Stimulated activated CD4-positive, alpha-beta T cell treated with anti-CD3 and anti-CD28 coated beads, Interleukin-12 subunit alpha, Interleukin-12 subunit beta, amount 100 ng/mL, for 24 hours (primary cell): ENCODE measurements around the gene PHB1.
"Not testable (repeated sequence)": the region's sequence is repeated elsewhere in the genome, so short reads cannot be mapped to it uniquely, and the experiment has no call there.

ENCODE experiments used
- DNase-seq, 2 experiments: peaks; one replicate each; pipeline ENCODE4 v3.0.0-alpha.2; 2020; ENCODE audit warnings: low read depth in 2 of 2

PHB1 gene

DNA sequence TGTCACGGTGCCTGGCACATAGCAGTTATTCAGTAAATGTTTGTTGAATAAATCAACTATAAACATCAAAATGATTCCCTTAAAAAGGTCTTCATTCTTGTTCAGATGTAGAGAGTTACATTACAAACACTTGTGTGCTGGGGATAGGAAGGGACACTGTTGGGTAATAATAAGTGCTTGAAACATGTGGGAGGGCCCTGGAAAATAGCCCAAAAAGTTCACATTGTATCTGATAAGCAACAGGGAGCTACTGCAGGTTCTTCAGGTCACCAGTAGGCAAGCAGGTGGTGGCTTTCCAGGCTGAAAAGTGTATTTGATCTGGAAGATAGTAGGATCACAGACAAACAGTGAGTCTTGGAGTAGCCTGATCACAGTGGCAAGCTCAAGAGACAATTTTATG is 33.6 kb downstream of the PHB1 start:
- no peak for DNase-seq

DNA sequence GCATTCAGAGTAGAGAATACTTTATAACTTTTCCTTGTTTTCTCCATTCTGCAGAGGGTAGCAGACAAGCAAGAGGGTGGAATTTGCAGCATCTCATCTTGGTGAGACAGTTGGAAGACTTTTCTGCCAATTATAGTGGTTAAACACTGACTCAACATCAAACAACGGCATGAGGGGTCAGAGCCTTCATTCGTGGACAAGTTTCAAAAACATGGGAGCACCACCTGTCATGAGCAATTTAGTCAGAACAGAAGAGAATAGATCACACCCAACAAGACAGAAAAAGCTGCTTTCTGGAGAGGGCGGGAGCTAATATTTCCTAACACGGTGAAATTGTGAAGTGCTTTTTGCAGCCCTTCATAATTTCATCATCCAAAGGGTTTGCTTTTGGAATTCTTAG is 34.8 kb downstream of the PHB1 start:
- no peak for DNase-seq

DNA sequence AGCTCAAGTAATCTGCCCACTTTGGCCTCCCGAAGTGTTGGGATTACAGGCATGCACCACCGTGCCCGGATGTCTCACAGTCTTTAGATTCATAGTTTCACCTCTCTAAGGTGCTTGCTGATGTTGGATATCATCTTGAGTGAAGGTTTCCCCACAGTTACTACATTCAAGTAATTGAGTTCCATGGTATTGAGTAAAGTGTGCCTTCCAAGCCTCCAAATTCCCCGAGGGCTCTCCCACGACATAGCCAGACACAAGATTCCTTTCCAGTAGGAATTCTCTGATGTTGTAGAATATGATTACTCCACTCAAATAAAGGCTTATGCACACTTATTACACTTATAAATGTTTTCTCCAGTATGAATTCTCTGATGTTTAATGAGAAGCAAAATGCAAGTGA is 36.4 kb downstream of the PHB1 start:
- no peak for DNase-seq

DNA sequence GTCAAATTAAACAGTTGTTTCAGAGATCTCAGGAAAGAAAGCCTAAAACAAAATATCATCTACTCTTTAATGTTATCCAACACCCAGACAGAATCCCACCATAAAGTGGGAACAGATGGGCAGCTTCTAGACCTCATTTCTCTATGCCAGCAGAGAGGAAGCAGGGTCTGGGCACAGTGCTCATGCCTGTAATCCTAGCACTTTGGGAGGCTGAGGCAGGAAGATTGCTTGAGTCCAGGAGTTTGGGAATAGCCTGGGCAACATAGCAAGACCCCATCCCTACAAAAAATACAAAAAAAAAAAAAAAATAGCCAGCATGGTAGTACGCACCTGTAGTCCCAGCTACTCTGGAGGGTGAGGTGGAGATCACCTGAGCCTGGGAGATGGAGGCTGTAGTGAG is 39.1 kb downstream of the PHB1 start:
- no peak for DNase-seq

DNA sequence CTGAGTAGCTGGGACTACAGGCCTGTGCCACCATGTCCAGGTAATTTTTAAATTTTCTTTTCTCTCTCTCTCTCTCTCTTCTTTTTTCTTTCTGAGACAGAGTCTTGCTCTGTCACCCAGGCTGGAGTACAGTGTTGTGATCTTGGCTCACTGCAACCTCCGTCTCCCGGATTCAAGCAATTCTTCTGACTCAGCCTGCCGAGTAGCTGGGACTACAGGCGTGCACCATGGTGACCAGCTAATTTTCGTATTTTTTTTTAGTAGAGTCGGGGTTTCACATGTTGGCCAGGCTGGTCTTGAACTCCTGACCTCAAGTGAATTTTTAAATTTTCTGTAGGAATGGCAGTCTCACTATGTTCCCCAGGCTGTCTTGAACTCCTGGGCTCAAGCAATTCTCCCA is 41.6 kb downstream of the PHB1 start:
- DNase-seq, result no peak

DNA sequence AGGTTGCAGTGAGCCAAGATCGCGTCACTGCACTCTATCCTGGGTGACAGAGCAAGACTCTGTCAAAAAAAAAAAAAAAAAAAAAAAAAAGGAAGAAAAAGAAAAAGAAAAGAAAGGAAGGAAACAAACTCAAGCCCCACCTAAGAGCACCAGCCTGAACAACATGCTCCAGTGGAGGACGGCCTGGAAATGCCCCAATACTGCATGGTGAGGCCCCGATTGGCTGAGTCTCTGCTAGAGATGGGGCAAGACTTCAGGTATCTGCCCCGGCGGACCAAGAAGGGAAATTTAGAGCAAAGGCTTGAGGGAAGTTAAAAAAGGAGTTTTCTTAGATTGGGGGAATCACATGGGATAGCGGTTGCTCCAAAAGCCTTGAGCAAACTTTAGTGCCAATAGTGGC is 42.3 kb downstream of the PHB1 start:
- no peak for DNase-seq

DNA sequence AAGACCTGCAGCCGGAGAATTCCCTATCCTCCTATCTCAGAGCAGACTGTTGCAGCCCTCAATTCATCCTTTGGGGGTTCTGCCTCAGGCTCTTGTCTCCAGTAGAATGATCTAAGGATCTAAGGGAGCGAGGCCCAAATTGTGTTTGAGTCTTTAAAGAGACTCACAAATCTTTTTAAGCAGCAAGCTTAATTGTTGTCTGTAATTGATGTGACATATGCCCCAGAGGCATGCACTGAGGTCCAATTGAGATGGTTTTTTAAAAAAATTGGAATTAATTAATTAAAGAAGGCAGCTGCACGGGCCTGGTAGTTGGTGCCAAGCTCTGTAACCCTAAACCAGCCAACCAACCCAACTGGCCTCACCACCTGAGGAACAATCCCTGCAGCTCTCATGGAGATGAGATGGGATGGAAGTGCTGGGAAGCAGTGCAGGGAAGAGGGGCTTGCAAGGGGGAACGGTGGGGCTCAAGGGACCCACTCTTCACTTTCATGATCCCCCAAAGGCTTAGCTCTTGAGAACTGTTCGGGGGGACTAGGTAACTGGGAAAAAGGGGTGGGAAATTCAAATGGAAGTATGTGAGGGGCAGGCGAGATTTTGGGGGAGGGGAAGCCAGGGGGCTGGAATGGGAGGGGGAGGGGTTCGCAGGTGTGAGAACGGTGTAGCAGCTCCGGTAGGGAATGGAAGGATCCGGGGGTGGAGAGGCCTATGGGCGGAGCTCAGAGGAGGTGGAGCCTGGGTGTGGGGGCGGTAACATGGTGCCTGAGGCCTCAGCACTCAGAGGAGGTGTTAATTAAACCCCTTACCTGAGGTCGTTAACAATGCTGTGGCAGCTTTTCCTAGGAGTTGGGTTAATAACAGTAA is 43.5 kb downstream of the PHB1 start:
- no peak for DNase-seq

DNA sequence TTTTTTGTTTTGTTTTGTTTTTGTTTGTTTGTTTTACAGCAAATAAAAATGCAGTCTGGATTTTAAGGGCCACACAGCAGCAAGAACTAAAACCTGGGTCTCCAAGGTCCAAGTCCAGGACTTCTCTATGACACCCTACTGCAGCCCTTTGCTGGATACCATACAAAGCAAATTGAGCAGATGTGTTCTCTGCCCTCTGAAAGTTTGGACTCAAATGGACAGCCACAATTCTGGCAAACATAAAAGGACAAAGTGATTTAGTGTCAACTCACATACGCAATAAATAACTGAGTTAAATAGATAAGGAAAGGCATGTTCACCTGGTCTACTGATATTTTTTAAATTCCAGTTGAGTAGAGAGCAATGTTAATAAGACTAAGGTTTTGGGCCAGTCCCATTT is 44.9 kb downstream of the PHB1 start:
- DNase-seq, result no peak

DNA sequence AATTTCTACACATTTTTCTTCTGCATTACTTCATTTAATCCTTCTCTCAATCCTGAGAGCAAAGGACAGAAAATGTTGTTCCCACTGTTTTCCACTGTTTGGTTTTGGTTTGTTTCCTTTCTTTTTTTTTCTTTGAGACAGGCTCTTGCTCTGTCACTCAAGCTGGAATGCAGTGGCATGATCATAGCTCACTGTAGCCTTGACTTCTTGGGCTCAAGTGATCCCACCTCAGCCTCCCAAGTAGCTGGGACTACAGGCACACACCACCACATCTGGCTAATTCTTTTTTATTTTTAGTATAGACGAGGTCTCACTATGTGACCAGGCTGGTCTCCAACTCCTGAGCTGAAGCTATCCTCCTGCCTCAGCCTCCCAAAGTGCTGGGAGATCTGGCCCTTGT is 45.6 kb downstream of the PHB1 start:
- no peak for DNase-seq

DNA sequence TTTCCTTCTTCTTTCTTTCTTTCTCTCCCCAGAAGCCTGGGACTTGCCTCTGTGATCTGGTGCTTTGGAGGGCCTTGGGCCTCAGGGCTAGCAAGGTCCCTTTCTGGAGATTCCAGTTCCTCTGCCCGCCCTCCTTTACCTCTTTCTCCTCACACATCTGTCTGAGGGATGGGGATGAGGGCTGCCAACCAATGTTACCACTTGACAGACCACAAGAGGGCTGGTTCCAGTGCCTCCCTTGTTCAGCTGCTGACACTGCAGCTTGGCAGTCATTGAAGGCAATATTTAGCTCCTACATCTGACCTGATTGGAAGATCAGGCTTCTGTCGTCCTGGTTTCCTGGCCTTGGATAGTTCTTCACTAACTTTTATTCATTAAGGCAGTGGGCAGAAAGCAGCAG is 49.0 kb downstream of the PHB1 start:
- DNase-seq, result no peak

DNA sequence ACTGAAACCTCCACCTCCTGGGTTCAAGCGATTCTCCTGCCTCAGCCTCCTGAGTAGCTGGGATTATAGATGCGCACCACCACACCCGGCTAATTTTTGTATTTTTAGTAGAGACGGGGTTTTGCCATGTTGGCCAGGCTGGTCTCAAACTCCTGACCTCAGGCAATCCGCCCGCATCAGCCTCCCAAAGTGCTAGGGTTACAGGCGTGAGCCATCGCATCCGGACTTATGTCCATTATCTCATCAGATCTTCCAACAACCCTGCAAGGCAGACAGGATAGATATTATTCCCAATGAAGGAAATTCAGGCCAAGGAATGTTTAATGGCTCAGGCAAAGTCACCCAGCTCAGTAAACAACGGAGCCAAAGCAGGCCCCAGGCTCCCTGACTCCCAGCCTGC is 49.6 kb downstream of the PHB1 start:
- not testable (repeated sequence) for DNase-seq

DNA sequence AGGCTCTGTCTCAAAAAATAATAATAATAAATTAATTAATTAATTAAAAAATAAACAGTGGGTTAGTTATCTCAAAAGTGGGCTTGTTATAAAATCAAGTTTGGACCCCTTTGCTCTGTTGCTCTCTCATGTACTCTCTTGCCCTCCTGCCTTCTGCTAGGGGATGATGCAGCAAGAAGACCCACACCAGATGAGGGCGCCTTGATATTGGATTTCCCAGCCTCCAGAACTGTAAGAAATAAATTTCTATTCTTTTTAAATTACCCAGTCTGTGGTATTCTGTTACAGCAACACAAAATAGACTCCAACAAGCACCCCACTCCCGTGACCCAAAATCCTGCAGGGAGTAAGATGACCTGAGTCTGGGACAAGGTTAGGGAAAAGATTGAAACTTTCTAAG is 50.6 kb downstream of the PHB1 start:
- DNase-seq, result no peak

DNA sequence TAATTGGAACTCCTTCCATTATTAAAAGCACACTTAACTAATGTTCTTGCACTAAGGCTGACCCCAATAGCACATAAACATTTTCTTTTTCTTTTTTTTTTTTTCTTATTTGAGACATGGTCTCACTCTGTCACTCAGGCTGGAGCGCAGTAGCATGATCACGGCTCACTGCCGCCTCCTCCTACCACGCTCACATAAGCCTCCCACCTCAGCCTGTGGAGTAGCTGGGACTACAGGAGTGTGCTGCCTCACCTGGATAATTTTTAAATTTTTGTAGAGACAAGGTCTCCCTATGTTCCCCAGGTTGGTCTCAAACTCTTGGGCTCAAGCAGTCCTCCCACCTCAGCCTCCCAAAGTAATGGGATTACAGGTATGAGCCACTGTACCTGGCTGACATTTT is 51.4 kb downstream of the PHB1 start:
- DNase-seq, result no peak

DNA sequence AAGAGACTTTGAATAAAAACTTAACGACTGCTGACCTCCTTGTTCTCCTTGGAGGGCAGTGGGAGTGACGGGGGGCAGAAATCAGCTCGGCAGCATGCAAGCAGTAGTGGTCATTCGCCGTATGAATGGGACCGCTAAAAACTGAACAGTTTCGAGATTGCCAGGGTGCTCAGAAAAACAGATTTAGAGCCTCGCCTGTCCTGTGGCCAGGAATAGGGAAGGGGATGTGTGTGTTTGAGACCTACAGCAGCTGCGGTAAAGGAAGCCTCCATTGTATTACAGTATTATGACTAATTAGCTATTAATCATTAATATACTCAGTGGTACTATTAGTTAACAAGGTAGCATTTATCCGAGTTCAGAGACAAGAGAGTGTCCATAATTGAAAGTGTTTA is 52.0 kb downstream of the PHB1 start:
- no peak for DNase-seq

DNA sequence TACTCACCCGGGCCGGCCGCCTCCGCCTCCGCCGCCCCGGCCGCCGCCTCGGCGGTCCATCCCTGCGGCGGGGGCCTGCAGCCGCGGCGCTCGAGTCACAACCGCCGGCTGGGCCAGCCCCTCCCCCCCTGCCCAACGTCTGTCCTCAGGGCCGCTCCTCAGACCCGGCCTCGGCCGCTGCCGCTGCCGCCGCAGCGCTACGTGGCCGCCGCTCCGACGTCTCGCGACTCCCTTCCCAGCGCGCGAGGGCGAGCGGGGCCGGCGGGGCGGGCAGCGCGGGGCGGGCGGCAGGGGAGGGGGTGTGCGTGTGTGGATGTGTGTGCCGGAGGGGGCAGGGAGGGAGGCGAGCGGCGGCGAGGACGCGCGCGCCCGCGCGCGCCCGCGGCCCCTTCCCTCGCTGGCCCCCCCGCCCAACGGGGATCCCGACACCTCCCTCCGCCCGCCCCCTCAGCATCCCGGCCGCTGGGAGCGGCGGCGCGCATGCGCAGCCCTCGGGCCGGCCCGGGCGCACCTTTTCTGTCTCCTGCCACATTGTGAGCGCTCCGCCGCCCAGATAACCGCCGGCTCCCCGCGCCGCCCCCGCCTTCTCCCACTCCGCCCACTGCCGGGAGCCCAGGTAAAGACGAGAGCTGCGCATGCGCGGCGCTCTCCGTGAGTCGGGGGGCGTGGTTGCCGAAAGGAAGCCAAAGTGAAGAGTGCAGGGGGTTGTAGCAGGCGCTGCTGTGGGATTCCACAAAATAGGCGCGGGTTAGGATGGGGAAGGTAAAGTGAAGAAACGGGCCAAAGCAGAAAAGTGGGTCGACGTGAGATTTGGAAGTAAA is 52.6 kb downstream of the PHB1 start, which contains the start of gene ZNF652:
ZNF652 (minus strand) TSS at position 349 of the 821 bp plus-strand sequence. CDS start 44,525 bp downstream, outside the sequence.
- DNase-seq, result peak; percentile 77 to 85

DNA sequence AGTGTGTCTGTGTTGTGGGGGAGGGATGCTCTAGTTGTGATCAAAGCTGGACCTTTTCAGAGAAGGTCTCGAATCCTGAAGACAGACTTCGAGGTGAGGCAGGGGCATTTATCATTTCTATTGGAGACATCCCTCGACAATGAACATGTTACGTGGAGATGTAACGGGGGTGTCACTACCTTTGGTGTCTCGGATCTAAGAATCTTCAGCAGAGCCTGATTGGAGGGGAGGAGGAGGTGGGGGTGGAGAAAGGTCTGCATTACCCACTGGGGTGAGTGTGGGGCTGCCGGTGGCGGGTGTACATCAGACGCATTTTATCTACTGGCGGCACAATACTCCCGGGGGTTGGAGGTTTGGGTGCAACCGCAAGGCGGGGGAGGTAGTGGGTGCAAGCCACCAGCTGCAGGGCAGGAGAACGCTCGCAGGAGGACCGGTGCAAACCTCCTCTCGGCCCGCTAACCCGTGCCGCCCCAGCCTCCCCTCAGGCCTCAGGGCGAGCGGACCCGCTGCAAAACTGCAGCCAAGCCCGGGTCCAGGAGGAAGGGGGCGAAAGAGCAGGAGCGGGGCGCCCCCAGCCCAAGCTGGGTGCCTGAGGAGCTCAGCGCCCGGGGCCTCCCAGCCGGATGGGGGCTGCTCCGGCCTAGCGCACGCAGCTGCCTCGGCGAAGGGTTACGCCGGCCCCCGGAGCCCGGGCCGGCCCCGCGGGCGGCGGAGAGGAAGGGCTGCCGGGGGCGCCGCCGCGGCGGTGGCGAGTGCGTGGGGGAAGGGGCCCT is 53.4 kb downstream of the PHB1 start:
- DNase-seq, result peak; percentile 41 to 47

DNA sequence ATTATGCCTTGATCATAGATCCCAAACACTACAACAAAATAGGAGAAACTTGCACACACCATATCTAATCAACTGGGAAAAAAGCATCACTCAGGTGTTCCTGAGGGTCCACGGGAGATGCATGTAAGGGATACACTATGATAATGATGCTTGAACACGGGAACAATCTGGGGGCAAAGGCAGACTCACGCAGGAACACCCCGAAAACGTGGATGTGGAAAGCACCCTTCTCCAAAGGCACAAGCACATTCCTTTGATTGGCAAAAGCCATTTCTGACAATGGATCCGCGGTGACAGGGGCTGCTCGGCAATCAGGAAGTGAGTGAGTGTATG is 53.9 kb downstream of the PHB1 start:
- no peak for DNase-seq

DNA sequence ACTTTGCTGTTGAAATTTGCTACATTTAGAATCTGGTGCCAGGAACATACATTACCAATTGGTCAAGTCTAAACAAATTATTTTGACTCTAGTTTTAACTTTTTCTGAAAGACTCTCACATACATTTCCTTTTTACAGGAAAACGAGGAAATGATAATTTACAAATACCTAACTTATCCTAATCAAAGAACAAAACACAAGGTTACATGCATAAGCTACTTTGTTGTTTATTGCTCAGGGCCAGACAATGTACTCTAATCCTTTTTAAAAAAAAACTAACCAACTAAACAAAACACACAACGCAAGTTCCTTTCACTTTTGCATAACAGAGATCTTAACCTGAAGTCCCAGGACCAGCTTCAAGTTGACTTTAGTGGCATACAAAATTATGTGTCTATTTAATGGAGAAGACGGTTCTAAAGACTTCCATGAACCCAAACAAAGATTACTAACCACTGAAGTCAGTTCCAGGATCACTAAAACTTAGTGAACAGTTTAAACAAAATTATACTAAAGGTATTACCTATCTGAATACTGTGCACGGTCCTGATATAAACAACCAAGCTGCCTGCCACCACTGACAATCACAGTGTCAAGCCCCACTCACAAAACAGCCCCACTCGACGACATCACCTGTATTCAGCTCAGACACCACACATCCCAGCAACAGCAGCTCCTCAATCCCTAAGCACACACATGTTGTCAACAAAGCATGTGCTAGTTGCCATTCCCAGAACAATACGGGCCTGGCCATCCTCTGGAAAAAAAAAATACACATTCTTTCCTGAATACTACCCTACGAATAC is 54.5 kb downstream of the PHB1 start:
- no peak for DNase-seq

DNA sequence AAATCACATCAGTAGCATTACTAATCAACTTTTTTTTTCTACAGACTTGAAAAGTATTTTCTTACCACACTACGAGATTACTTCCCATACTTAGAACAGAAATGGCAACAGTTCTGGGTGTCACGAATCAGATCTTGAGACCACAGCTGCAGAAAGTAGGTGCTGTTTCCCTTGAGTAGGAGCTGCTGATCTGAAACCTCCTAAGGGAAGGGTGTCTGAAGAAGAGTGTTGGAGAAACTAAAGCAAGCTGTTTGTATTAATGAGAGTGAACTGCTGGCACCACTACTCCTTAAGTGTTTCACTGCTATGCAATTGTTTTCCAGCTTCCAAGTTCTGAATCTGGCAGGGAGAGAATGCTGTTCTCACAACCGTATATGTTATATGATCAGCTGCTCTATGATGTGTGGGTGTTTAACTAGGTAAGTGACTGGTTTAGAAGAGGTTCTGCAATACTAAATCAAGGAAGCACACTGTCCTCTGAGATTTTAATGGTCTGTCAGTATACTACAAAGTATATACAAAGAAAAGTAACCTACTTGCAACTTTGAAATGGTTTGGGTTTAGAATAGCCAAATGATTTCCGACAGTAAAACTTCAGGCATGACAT is 55.9 kb downstream of the PHB1 start:
- no peak for DNase-seq

DNA sequence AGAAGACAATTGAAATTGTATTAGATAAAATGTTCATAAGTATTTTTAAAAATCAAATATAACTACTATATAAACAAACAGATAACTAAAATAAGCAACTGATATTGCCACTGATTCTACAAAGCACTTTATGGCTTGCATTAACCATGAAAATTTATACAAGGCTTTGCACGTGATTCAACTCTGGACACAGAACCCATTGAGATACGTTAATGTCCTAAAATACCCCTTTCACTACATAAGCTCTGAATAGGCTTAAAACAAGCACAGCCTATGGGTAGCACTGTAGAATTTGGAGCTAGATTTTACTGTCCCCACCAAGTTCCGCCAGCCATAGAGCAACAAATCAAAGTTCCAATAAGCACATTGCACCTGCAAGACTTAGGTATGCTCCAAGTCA is 57.2 kb downstream of the PHB1 start:
- DNase-seq, result no peak

DNA sequence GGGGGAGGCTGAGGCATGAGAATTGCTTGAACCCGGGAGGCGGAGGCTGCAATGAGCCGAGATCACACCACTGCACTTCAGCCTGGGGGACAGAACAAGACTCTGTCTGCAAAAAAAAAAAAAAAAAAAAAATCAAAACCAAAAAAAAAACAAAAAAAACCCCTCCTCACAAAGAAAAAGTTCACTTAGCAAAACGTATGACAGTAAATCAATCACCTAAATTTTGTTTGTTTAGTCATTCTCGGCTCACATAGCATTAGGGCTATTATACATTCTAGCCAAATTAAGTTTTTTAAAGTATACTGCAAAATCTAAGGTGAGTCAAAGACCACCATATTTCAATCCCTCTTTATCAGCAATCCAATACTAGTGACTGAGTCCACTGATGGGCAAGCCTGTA is 58.4 kb downstream of the PHB1 start:
- no peak for DNase-seq
